H9 (cell line): ENCODE measurements around the gene DOC2A. TPM values are rescaled to one million over a fixed set of nuclear protein-coding genes. Genes with fewer than 3 reads are reported as not detected.

Experiments used
- DNase-seq: peaks from one replicate; pipeline ENCODE4 v3.0.0-alpha.2; 2017
- H2AFZ ChIP-seq: one replicate; pipeline ENCODE4 v1.6.1; 2013; ENCODE audit warnings: mild to moderate bottlenecking, low read length, control low read depth, moderate library complexity
- H2AK5ac ChIP-seq: 2 replicates; pipeline ENCODE4 v1.6.1; 2013; ENCODE audit warnings: low read length, control low read depth, mixed read lengths; ENCODE audit not compliant: insufficient read length
- H2BK120ac ChIP-seq: one replicate; pipeline ENCODE4 v1.6.1; 2013; ENCODE audit warnings: low read depth, mild to moderate bottlenecking, low read length, control low read depth, inconsistent platforms; ENCODE audit not compliant: poor library complexity, severe bottlenecking
- H2BK12ac ChIP-seq: 2 replicates; pipeline ENCODE4 v1.6.1; 2013; ENCODE audit warnings: low read length, control low read depth, mixed read lengths, low read depth; ENCODE audit not compliant: insufficient read length
- H2BK15ac ChIP-seq: 2 replicates; pipeline ENCODE4 v1.6.1; 2013; ENCODE audit warnings: low read depth, low read length, control low read depth
- H2BK20ac ChIP-seq: one replicate; pipeline ENCODE4 v1.6.1; 2013; ENCODE audit warnings: low read depth, mild to moderate bottlenecking, low read length, control low read depth, inconsistent platforms; ENCODE audit not compliant: poor library complexity, severe bottlenecking
- H2BK5ac ChIP-seq: 2 replicates; pipeline ENCODE4 v1.6.1; 2013; ENCODE audit warnings: low read length, control low read depth, mixed read lengths; ENCODE audit not compliant: insufficient read length
- H3K14ac ChIP-seq: 2 replicates; pipeline ENCODE4 v1.6.1; 2013; ENCODE audit warnings: low read length, control low read depth; ENCODE audit not compliant: insufficient read depth
- H3K18ac ChIP-seq: 2 replicates; pipeline ENCODE4 v1.6.1; 2013; ENCODE audit warnings: low read depth, mild to moderate bottlenecking, mixed read lengths, low read length, control low read depth; ENCODE audit not compliant: insufficient read length
- H3K23ac ChIP-seq: 2 replicates; pipeline ENCODE4 v1.6.1; 2013; ENCODE audit warnings: low read length, control low read depth, mixed read lengths, low read depth; ENCODE audit not compliant: insufficient read length
- H3K23me2 ChIP-seq: 2 replicates; pipeline ENCODE4 v1.6.1; 2013; ENCODE audit warnings: low read depth, mild to moderate bottlenecking, mixed read lengths, low read length, control low read depth; ENCODE audit not compliant: insufficient read length, poor library complexity, severe bottlenecking
- H3K27ac ChIP-seq: 2 replicates; pipeline ENCODE4 v1.5.1; 2013; ENCODE audit warnings: low read length, control low read depth, mixed read lengths, low read depth; ENCODE audit not compliant: insufficient read length
- H3K27me3 ChIP-seq: 2 replicates; pipeline ENCODE4 v1.6.1; 2013; ENCODE audit warnings: low read length, control low read depth, inconsistent platforms; ENCODE audit not compliant: insufficient read depth
- H3K4ac ChIP-seq: 2 replicates; pipeline ENCODE4 v1.6.1; 2013; ENCODE audit warnings: low read depth, mild to moderate bottlenecking, control low read depth, inconsistent platforms, low read length, moderate library complexity
- H3K4me1 ChIP-seq: 2 replicates; pipeline ENCODE4 v1.6.1; 2013; ENCODE audit warnings: low read length, control low read depth, inconsistent platforms; ENCODE audit not compliant: insufficient read depth
- H3K4me2 ChIP-seq: 2 replicates; pipeline ENCODE4 v1.6.1; 2013; ENCODE audit warnings: low read length, control low read depth, mixed read lengths; ENCODE audit not compliant: insufficient read length, insufficient read depth
- H3K56ac ChIP-seq: 2 replicates; pipeline ENCODE4 v1.6.1; 2013; ENCODE audit warnings: low read depth, mild to moderate bottlenecking, mixed read lengths, low read length, control low read depth; ENCODE audit not compliant: insufficient read length
- H3K79me1 ChIP-seq: 2 replicates; pipeline ENCODE4 v1.6.1; 2013; ENCODE audit warnings: low read depth, mild to moderate bottlenecking, moderate library complexity, low read length, control low read depth, inconsistent platforms; ENCODE audit not compliant: insufficient read depth, poor library complexity, severe bottlenecking
- H3K79me2 ChIP-seq: 2 replicates; pipeline ENCODE4 v1.6.1; 2013; ENCODE audit warnings: low read length, control low read depth, inconsistent platforms; ENCODE audit not compliant: insufficient read depth
- H3K9ac ChIP-seq: 2 replicates; pipeline ENCODE4 v1.6.1; 2013; ENCODE audit warnings: low read length, control low read depth, mixed read lengths; ENCODE audit not compliant: insufficient read length; ENCODE audit errors: extremely low read depth
- H3K9me3 ChIP-seq: one replicate; pipeline ENCODE4 v1.6.1; 2013; ENCODE audit warnings: low read depth, low read length, inconsistent platforms; ENCODE audit not compliant: control insufficient read depth
- H3T11ph ChIP-seq: one replicate; pipeline ENCODE4 v1.6.1; 2013; ENCODE audit warnings: mild to moderate bottlenecking, low read length, control low read depth, inconsistent platforms
- H4K20me1 ChIP-seq: one replicate; pipeline ENCODE4 v1.6.1; 2013; ENCODE audit not compliant: control insufficient read depth, insufficient read length, insufficient read depth
- H4K5ac ChIP-seq: 2 replicates; pipeline ENCODE4 v1.6.1; 2013; ENCODE audit warnings: low read depth, mild to moderate bottlenecking, mixed read lengths, low read length, control low read depth; ENCODE audit not compliant: insufficient read length
- H4K8ac ChIP-seq: replicated peaks from 2 replicates; pipeline ENCODE4 v1.6.1; 2013; ENCODE audit warnings: low read length, control low read depth, mixed read lengths, low read depth; ENCODE audit not compliant: insufficient read length
- H4K91ac ChIP-seq: 2 replicates; pipeline ENCODE4 v1.6.1; 2013; ENCODE audit warnings: low read depth, mild to moderate bottlenecking, moderate library complexity, mixed read lengths, low read length, control low read depth; ENCODE audit not compliant: insufficient read length
- H3K27ac Mint-ChIP-seq, 3 experiments: 2 replicates in 2 of 3; 3 replicates in 1 of 3; pipeline ENCODE4 v1.8.0; 2020 to 2021; ENCODE audit warnings: mixed read lengths in 3 of 3, mild to moderate bottlenecking in 1 of 3, moderate library complexity in 1 of 3
- H3K27me3 Mint-ChIP-seq: 2 replicates; pipeline ENCODE4 v1.8.0; 2021; ENCODE audit warnings: low read depth, mild to moderate bottlenecking, moderate library complexity, mixed read lengths
- H3K36me3 Mint-ChIP-seq, 3 experiments: 2 replicates in 2 of 3; 3 replicates in 1 of 3; pipeline ENCODE4 v1.8.0; 2020 to 2021; ENCODE audit warnings: low read depth in 3 of 3, mixed read lengths in 3 of 3; ENCODE audit not compliant: insufficient read depth in 1 of 3
- H3K4me1 Mint-ChIP-seq, 2 experiments: 2 replicates each; pipeline ENCODE4 v1.8.0; 2020; ENCODE audit warnings: mixed read lengths in 2 of 2
- H3K4me3 Mint-ChIP-seq, 2 experiments: 2 replicates in 1 of 2; 3 replicates in 1 of 2; pipeline ENCODE4 v1.8.0; 2020 to 2021; ENCODE audit warnings: mild to moderate bottlenecking in 2 of 2, mixed read lengths in 2 of 2, moderate library complexity in 1 of 2
- H3K9me3 Mint-ChIP-seq, 2 experiments: 2 replicates in 1 of 2; 3 replicates in 1 of 2; pipeline ENCODE4 v1.8.0; 2020; ENCODE audit warnings: mild to moderate bottlenecking in 2 of 2, mixed read lengths in 2 of 2, moderate library complexity in 1 of 2
- CTCF ChIP-seq: fragments of 200-600 bp; sonication (generic); conservative IDR thresholded peaks from 3 replicates; pipeline ENCODE4 v1.8.0; 2021; ENCODE audit warnings: antibody characterized with exemption, mild to moderate bottlenecking
- WGBS: extraction: QIAGEN DNeasy Blood & Tissue Kit; methylation state at CpG from one replicate; pipeline ENCODE4 v1.1.7; 2013; ENCODE audit warnings: missing lambda C conversion rate, low lambda C conversion rate, mixed read lengths; ENCODE audit not compliant: insufficient read length; ENCODE audit errors: extremely low coverage; 5-methylcytosine and 5-hydroxymethylcytosine counted together
- total RNA-seq: library from RNA; stranded (reverse); gene quantifications from 2 replicates; pipeline ENCODE4 v1.2.1, GENCODE V29; 2021

DOC2A gene
- total RNA-seq, 1 experiment from 2014 or later = 12.2 TPM

- Histone ChIP-seq H3K23ac (no peak overlapping the region), H3K56ac (no peak overlapping the region), H3K4ac (no peak overlapping the region), H2AFZ (no peak overlapping the region), H4K8ac (no peak overlapping the region), H2BK15ac (no peak overlapping the region), H3K14ac (no peak overlapping the region; the same call in 1 of the 2 replicates), H3K27ac (no peak overlapping the region), H3K79me2 (no peaks in the 10 kb centered on the region; the same call in 1 of the 2 replicates), H3K79me1 (no peaks in the 10 kb centered on the region), H2BK120ac (no peak overlapping the region), H4K5ac (no peak overlapping the region), H2BK12ac (no peak overlapping the region), H3K18ac (no peak overlapping the region), H3K4me2 (no peak overlapping the region), H2AK5ac (no peak overlapping the region), H2BK5ac (no peak overlapping the region), H3K4me1 (peaks cover 3% of the 10 kb centered on the region; the same call in 1 of the 2 replicates), H3T11ph (no peak overlapping the region), H3K9me3 (no peaks in the 10 kb centered on the region), H3K27me3 (no peaks in the 10 kb centered on the region), H3K9ac (no peak overlapping the region), H3K23me2 (peaks cover 16% of the 10 kb centered on the region), H4K20me1 (no peaks in the 10 kb centered on the region), H2BK20ac (no peak overlapping the region), H4K91ac (no peak overlapping the region)
- H3K4me1 Mint-ChIP-seq = peaks cover 18 to 34% of the 10 kb centered on the region in 2 experiments
- DNase-seq = no peak
- peak overlapping the region in 1 of 2 experiments; percentile 12; a peak in 1 of 5 replicates for H3K4me3 Mint-ChIP-seq
- H3K27me3 Mint-ChIP-seq = no peaks in the 10 kb centered on the region; the same call in none of the 2 replicates
- H3K27ac Mint-ChIP-seq = no peak overlapping the region
- peaks cover 6 to 16% (median 10%) of the 10 kb centered on the region in 3 experiments; a peak in 5 of 7 replicates for H3K36me3 Mint-ChIP-seq
- TF ChIP-seq CTCF = no peak
- WGBS = no CpG with 5 or more reads among the region's 18 CpGs
- H3K9me3 Mint-ChIP-seq = no peaks in the 10 kb centered on the region; a peak in 1 of 5 replicates
These were observed 15.6 kb upstream of the DOC2A start for GRCh38 chr16:30026449-30026848.
